Activated effector memory CD4-positive, alpha-beta T cell treated with anti-CD3 and anti-CD28 coated beads, Interleukin-2, amount 50 U/mL, for 16 hours (primary cell): ENCODE results near the gene DCHS2.

Source experiments
- DNase-seq: peaks from one replicate; pipeline ENCODE4 v3.0.0-alpha.2; 2020

Gene DCHS2

GRCh38 chr4:154368060-154368459, 123.5 kb downstream of the DCHS2 start:
- no peak for DNase-seq

GRCh38 chr4:154367659-154368058, 123.9 kb downstream of the DCHS2 start:
- DNase-seq, result no peak

- no peak for DNase-seq
Observed at GRCh38 chr4:154366956-154367355, 124.6 kb downstream of the DCHS2 start.

DNA sequence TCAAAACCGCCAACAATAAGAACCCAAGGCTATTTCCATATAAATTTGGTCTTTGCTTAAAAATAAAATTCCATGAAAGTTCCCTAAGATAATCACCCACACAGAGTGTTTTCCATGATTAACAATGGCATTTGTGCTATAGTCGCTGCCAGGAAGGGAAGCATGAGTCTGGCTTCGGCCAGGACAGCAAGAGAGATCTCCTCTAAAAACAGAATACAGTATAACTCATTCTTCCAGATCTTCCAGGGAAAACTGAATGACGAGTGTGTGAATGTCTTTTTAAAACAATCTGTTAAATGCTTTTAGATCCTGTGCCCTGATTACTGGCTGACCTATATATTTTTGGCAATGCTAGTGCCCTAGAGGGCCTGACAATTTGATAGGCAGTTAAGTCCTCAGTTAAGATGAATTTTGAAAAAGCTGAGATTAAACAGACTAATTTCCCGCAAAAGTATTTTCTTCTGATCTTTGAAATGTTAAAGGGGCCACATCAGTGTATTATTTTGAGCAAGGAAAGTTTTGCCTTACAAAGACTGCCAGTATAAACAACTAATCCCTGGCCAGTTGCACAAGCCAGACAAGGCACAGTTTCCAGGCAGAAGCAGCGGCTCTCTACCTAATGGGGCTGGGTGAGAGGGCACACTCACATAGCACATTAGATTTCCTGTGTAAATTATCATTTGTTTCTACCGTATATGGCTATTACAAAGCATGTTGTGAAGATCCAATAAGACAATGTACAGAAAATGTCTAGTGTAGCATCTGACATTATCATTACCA, 127.3 kb downstream of the DCHS2 start:
- no peak for DNase-seq

DNA sequence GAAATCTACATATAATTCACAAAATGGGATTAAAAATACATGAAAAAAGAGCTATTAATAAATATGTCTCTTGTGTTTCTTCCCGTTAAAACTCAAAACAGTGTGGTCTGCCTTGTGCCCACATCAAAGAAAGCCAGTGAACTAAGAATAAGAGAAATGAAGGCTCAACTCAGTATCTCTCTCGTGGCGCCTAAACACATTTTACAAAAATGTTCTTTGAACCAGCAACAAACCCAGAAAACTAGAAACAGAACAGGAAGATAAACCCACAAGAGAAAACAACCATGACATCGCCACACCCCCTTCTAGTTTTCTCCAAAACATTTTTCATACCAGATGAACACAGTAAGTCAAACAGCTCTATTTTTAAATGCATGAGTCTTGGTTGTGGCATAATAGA, 130.1 kb downstream of the DCHS2 start:
- no peak for DNase-seq

- no peak for DNase-seq
Observed at GRCh38 chr4:154360491-154360890, 131.1 kb downstream of the DCHS2 start.

DNA sequence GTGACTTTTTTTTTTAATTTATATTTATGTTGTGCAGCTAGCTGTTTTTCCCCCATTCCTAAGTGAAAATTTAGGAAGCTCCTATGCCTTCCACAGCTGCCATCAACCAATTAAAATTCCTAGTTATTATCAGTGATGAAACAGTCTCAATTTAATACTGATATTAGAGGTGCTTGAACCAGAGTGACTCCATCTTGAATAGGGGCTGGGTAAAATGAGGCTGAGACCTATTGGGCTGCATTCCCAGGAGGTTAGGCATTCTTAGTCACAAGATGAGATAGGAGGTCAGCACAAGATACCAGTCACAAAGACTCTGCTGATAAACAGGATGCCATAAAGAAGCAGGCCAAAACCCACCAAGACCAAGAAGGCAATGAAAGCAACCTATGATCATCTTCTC, 136.7 kb downstream of the DCHS2 start:
- no peak for DNase-seq

- DNase-seq, result no peak
Observed at GRCh38 chr4:154349829-154350228, 141.8 kb downstream of the DCHS2 start.

GRCh38 chr4:154348657-154349056, 142.9 kb downstream of the DCHS2 start:
- no peak for DNase-seq

GRCh38 chr4:154345359-154345758, 146.2 kb downstream of the DCHS2 start:
- DNase-seq, result no peak

GRCh38 chr4:154344686-154345085, 146.9 kb downstream of the DCHS2 start:
- DNase-seq, result no peak

DNA sequence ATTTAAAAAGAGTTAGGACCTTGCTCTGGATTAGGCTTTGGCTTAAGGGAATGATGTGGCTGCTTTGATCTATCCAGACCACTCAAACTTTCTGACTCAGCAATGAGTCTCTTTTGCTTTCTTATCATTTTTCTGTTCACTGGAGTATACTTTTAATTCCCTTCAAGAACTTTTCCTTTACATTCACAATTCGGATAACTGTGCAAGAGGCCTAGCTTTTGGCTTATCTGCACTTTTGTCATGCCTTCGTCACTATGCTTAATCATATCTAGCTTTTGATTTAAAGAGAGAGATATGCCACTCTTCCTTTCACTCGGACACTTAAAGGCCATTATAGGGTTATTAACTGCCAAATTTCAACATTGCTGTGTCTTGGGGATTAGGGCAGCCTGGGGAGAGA, 147.9 kb downstream of the DCHS2 start:
- DNase-seq, result no peak

DNA sequence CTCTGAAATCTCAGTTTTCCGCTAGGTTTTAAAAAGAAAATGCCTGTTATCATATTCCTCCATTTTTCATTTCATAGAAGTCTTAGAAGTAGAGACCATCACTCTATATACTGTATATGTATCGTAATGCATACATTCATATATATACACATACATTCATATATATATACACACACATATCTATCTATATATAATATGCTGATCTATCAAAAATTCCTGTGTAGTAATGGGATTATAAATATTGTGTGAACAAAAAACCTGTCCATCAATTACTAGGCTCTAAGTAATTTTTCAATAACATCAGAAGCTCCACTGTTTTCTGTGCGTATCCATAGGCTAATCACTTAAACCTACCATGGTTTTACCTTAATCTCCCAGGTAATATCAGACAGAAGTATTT, 150.2 kb downstream of the DCHS2 start:
- no peak for DNase-seq

DNA sequence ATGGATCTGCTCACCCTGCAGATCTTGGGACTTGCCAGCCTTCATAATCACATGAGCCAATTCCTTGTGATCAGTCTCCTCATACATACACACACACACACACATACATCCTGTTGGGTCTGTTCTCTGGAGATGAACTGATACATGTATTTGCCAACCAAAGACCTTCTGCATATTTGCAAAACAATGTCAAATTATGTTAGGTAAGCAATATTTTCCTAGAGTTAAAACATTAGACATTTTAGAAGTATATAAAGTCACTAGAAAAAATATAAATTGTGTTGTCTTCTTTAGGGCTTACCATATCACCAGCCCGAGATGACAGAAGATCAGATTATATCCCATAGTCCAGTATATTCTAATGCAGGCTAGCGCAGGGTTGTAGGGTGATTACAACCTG, 156.0 kb downstream of the DCHS2 start:
- no peak for DNase-seq

- DNase-seq, result peak; percentile 78
Observed at GRCh38 chr4:154332681-154333421, 158.7 kb downstream of the DCHS2 start.

DNA sequence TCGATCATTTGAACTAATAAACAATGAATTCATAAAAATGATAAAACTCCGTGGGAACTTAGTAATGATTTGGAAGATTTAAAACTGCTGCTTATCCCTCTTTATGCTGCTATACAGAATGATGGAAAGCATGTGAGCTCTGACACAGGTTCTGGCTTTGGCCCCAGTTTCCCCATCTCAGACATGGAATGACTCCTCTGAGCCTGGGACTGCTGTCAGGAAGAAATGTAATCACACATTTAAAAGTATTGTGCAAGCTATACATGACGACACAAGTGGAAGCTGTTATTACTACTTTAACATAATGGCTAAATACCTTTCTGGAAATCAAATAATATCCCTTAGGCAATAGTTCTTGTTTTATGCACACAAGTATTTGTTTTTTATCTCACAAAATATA, 161.7 kb downstream of the DCHS2 start:
- no peak for DNase-seq

GRCh38 chr4:154329268-154329868, 162.2 kb downstream of the DCHS2 start:
- no peak for DNase-seq

DNA sequence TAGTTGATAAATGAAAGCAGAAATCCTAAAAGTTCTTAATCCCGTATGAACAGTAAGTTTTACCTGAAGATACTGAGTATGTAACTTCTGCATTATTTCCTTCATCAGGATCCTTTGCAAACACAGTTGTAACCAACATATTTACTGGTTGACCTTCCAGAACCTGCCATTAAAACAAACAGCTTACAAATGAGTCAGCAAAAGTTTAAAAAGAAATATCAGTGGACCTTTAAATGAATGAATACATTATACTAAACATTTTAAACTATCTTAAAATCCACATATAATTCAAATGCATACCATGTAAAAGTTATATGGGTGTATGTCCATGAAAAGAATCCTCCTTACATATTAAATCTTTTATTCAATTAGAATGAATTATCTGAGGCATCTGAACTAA, 163.6 kb downstream of the DCHS2 start:
- no peak for DNase-seq

DNA sequence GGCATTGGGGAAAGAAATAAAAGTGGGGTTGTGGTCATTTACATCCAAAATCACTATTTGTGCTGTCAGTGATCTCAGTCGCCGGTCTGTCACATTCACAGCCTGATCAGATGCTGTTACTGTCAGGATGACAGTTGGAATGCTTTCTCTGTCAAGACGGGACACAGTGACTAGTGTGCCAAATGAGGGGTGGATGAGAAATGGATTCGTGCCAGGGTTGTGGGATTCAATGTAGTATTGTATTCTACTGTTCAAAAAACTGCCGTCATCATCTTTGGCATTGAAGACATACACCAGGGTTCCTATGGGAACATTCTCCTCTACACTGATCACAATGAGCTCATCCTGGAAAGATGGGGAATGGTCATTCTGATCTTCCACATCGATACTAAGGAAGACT, 171.1 kb downstream of the DCHS2 start:
- DNase-seq, result no peak

GRCh38 chr4:154319736-154320135, 171.9 kb downstream of the DCHS2 start:
- no peak for DNase-seq

DNA sequence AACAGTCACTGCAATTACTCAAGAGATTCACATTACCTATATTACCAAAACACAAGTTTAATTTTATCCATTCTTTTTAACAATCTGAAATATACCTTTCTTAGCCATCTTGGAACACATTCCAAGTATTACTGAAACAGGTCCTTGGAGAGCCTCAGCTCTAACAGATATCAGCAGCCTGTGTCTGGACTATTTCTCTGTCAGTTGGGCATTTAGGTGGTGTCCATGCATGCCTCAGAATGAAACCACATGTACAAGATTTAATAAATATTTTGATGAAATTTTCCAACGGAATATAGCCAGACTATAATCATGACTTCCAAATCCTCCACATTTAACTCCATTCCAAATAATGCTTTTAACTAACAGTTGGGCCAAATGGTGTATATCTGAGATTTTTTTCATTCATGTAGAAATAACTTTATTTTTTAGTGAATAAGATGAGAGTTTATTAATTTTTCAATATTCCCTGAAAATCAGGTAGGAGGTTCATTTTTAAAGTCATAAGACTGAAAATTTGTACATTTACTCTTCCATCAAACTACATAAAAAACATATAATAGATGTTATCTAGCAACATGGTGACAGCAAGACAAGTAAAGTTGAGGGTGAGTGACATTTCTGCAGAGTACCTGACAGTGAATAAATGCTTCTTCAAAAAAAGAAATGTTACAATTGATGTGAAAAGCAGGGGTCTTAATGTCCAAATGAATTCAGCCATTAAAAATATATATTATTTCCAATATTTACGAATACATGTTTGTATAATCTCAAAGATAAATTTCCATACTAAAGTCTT, 174.2 kb downstream of the DCHS2 start:
- DNase-seq, result no peak

DNA sequence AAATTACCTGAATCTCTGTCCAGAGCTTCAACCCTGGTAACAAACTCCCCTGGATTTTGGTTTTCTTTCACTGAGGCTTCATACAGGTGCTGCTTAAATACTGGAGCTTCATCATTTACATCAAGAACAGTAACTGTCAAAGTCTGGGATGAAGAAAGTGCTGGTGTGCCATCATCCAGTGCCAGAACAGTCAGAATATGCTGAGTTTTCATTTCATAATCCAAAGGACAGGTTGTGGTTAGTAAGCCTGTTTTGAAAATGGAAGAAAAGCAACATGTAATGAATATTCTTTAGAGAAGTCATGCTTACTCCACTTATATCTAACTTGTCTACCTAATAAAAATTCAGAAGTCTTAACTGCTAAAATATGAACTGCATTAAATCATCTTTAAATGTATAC, 175.9 kb downstream of the DCHS2 start:
- no peak for DNase-seq

DNA sequence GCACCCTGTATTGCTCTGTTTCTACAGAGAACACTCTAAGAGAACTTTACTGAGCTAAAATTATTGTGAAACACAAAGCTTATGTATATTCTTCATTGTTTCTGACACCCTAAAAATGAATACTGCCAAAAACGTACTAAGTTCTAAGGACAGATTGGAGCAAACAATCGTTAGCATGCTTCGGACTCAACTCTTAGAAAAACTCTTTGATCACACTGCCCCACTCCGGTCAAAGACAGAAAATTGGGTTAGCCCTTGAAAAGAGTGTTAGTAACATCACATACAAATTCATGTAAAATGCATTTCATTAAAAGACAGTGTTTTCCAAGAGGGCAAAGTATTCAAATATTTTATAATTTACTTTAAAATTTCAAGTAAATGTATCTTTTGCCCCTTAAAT, 177.4 kb downstream of the DCHS2 start:
- DNase-seq, result no peak
